GM12891 (cell line): Measurements from ENCODE around the gene CLRN2.

Experiments
- DNase-seq: peaks from one replicate; pipeline ENCODE4 v3.0.0; 2011; ENCODE audit warnings: low spot score; ENCODE audit not compliant: insufficient read length
- FAIRE-seq: peaks from 2 replicates; lab custom pipeline; 2011; peaks lifted over from hg19 to GRCh38; lab: Jason Lieb, UNC
- PAX5 ChIP-seq: IDR thresholded peaks from 2 replicates; pipeline ENCODE4 v1.6.1; 2011; ENCODE audit warnings: low read length, moderate library complexity, mild to moderate bottlenecking; ENCODE audit not compliant: insufficient read depth, severe bottlenecking
- POLR2A ChIP-seq: IDR thresholded peaks from 2 replicates; pipeline ENCODE4 v1.6.1; 2011; ENCODE audit warnings: low read depth, low read length, control low read depth
- POLR2AphosphoS5 ChIP-seq: IDR thresholded peaks from 2 replicates; pipeline ENCODE4 v1.6.1; 2011; ENCODE audit warnings: low read depth, low read length, control low read depth
- POU2F2 ChIP-seq: IDR thresholded peaks from 2 replicates; pipeline ENCODE4 v1.6.1; 2011; ENCODE audit warnings: low read depth, mild to moderate bottlenecking, control low read depth, low read length, moderate library complexity
- SPI1 ChIP-seq: IDR thresholded peaks from 2 replicates; pipeline ENCODE4 v1.6.1; 2011; ENCODE audit warnings: low read depth, low read length, control low read depth
- TAF1 ChIP-seq: IDR thresholded peaks from 2 replicates; pipeline ENCODE4 v1.6.1; 2011; ENCODE audit warnings: low read depth, low read length, control low read depth

The CLRN2 gene

GRCh38 chr4:17500574-17500973, 14.4 kb upstream of the CLRN2 start:
- FAIRE-seq (no peak), DNase-seq (no peak)
- TF ChIP-seq SPI1 (no peak), POLR2A (no peak)

GRCh38 chr4:17502756-17503155, 12.2 kb upstream of the CLRN2 start:
- TF ChIP-seq TAF1 (no peak), POLR2AphosphoS5 (no peak), POLR2A (no peak), SPI1 (no peak), PAX5 (no peak), POU2F2 (no peak)
- DNase-seq (no peak), FAIRE-seq (no peak)

- DNase-seq (no peak), FAIRE-seq (no peak)
- TF ChIP-seq PAX5 (no peak), SPI1 (no peak), TAF1 (no peak), POLR2AphosphoS5 (no peak)
Observed at GRCh38 chr4:17504081-17504480, 10.9 kb upstream of the CLRN2 start.

- FAIRE-seq, result no peak
- TF ChIP-seq PAX5, result no peak
- no peak for TF ChIP-seq POLR2AphosphoS5
- TF ChIP-seq POU2F2, result no peak
- no peak for TF ChIP-seq TAF1
- TF ChIP-seq SPI1, result no peak
- TF ChIP-seq POLR2A, result no peak
- no peak for DNase-seq
Observed at GRCh38 chr4:17510582-17510981, 4.4 kb upstream of the CLRN2 start.

- TF ChIP-seq PAX5, result no peak
- TF ChIP-seq SPI1, result no peak
- TF ChIP-seq POU2F2, result no peak
- TF ChIP-seq TAF1, result no peak
- no peak for TF ChIP-seq POLR2A
- TF ChIP-seq POLR2AphosphoS5, result no peak
- FAIRE-seq (no peak), DNase-seq (no peak)
Observed at GRCh38 chr4:17511051-17511450, 3.9 kb upstream of the CLRN2 start.

GRCh38 chr4:17511509-17511949, 3.4 kb upstream of the CLRN2 start:
- FAIRE-seq, result peak; percentile 66
- no peak for DNase-seq
- TF ChIP-seq TAF1, result no peak
- TF ChIP-seq PAX5, result no peak
- TF ChIP-seq POU2F2, result no peak
- TF ChIP-seq POLR2A, result no peak
- no peak for TF ChIP-seq SPI1
- TF ChIP-seq POLR2AphosphoS5, result no peak

- FAIRE-seq, result peak; percentile 84
- TF ChIP-seq POLR2A (no peak), POU2F2 (no peak), TAF1 (no peak), PAX5 (no peak)
Observed at GRCh38 chr4:17511950-17512795, 2.8 kb upstream of the CLRN2 start, which contains the start of gene QDPR. QDPR (minus strand) TSS chr4:17512090; CDS start chr4:17512054, 36 bp downstream.

GRCh38 chr4:17512973-17513665, 1.8 kb upstream of the CLRN2 start:
- DNase-seq (no peak), FAIRE-seq (no peak)
- no peak for TF ChIP-seq POU2F2
- no peak for TF ChIP-seq PAX5
- no peak for TF ChIP-seq POLR2AphosphoS5
- no peak for TF ChIP-seq TAF1

More at GRCh38 chr4:17511950-17512795, 2.8 kb upstream of the CLRN2 start, which contains the start of gene QDPR:
- DNase-seq, result peak; percentile 69

GRCh38 chr4:17515445-17516407, 761 bp downstream of the CLRN2 start:
- TF ChIP-seq SPI1 (no peak), POLR2A (no peak), PAX5 (no peak), POU2F2 (no peak), POLR2AphosphoS5 (no peak), TAF1 (no peak)
- no peak for FAIRE-seq
- DNase-seq, result no peak
